RWPE1 (cell line): ENCODE measurements around the gene SRGAP1.
"Not testable (repeated sequence)": the region's sequence is repeated elsewhere in the genome, so short reads cannot be mapped to it uniquely, and the experiment has no call there.

Experiments
- CTCF ChIA-PET: fragments of 350-600 bp; sonication (Branson Sonifier 250); formaldehyde crosslinking; extraction: SDS; loops from one replicate; lab custom pipeline; 2021; lab: Yijun Ruan, JAX
- POLR2A ChIA-PET: fragments of 400-600 bp; formaldehyde crosslinking; extraction: SDS; loops from one replicate; lab custom pipeline; 2020; ENCODE audit warnings: antibody characterized with exemption; ENCODE audit not compliant: low non-redundant PET; lab: Yijun Ruan, JAX
- DNase-seq: peaks from one replicate; pipeline ENCODE4 v3.0.0; 2012; ENCODE audit warnings: low spot score
- H3K27ac ChIP-seq: fragments of 450-650 bp; 2 replicates; pipeline ENCODE4 v1.5.1; 2017
- CTCF ChIP-seq: fragments of 450-650 bp; conservative IDR thresholded peaks from 2 replicates; pipeline ENCODE4 v1.5.1; 2017; ENCODE audit warnings: low read depth, mild to moderate bottlenecking

Gene SRGAP1

GRCh38 chr12:64127811-64128210 is 283.3 kb downstream of the SRGAP1 start:
- no peak for DNase-seq
- no peak for TF ChIP-seq CTCF
- POLR2A ChIA-PET, result no interaction called here
- CTCF ChIA-PET, result no interaction called here
- H3K27ac ChIP-seq, result no peak overlapping the region

GRCh38 chr12:64128366-64128765 is 283.9 kb downstream of the SRGAP1 start:
- H3K27ac ChIP-seq, result no peak overlapping the region
- TF ChIP-seq CTCF, result no peak
- no peak for DNase-seq
- ChIA-PET POLR2A (no interaction called here), CTCF (no interaction called here)

- CTCF ChIA-PET, result not testable (repeated sequence)
Observed at GRCh38 chr12:64130476-64130875, 286.0 kb downstream of the SRGAP1 start.

GRCh38 chr12:64131456-64131855 is 287.0 kb downstream of the SRGAP1 start:
- POLR2A ChIA-PET, CTCF ChIA-PET, H3K27ac ChIP-seq, DNase-seq: not testable (repeated sequence)

More at GRCh38 chr12:64130476-64130875, 286.0 kb downstream of the SRGAP1 start:
- H3K27ac ChIP-seq, DNase-seq, POLR2A ChIA-PET: not testable (repeated sequence)

GRCh38 chr12:64132672-64133071 is 288.2 kb downstream of the SRGAP1 start:
- CTCF ChIA-PET, POLR2A ChIA-PET, H3K27ac ChIP-seq, DNase-seq: not testable (repeated sequence)

- CTCF ChIA-PET, result no interaction called here
- no peak for DNase-seq
- no peak overlapping the region for H3K27ac ChIP-seq
- TF ChIP-seq CTCF, result no peak
- POLR2A ChIA-PET, result no interaction called here
Observed at GRCh38 chr12:64137117-64137516, 292.6 kb downstream of the SRGAP1 start.

- ChIA-PET CTCF (no interaction called here), POLR2A (no interaction called here)
- no peak for DNase-seq
- no peak for TF ChIP-seq CTCF
- H3K27ac ChIP-seq, result no peak overlapping the region
Observed at GRCh38 chr12:64139021-64139420, 294.5 kb downstream of the SRGAP1 start.

- TF ChIP-seq CTCF, result no peak
- CTCF ChIA-PET, result interaction anchor here (1.0 kb wide), 1 partner anchor 43 kb away, joined by 6 read pairs; no protein-coding TSS in a partner anchor
- DNase-seq, result no peak
- POLR2A ChIA-PET, result no interaction called here
- H3K27ac ChIP-seq, result no peak overlapping the region
Observed at GRCh38 chr12:64142382-64142781, 297.9 kb downstream of the SRGAP1 start.
